Measurements from ENCODE around the gene SLC6A17.

Gene SLC6A17

DNA sequence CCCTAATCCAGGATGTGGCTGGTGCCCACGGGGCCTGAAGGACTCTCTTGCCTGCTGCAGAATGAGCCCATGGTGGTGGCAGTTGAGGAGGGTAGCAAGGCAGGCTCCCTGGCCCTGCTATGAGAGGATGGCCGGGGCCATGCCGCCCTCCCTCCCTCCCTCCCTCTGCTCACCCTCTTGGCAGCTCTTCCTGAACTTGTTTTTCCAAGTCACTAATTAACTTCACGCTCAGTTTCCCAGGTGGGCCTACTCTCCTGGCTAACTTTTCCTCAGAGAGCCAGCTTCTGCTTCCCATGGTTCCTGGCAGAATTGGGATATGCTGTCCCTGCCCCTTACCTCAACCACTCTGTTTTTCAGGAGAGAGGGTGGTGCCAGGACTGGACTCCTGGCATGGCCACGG, 70.0 kb downstream of the SLC6A17 start:
- Histone ChIP-seq H3K4me3 (ENCODE audit: low read depth, low read length) (no peak overlapping the region), H3K27ac (no peak overlapping the region), H3K36me3 (replicated peaks) (no peaks in the 10 kb centered on the region), H3K27me3 (replicated peaks) (no peaks in the 10 kb centered on the region)
- DNase-seq: no peak
- TF ChIP-seq, protein P1, sequence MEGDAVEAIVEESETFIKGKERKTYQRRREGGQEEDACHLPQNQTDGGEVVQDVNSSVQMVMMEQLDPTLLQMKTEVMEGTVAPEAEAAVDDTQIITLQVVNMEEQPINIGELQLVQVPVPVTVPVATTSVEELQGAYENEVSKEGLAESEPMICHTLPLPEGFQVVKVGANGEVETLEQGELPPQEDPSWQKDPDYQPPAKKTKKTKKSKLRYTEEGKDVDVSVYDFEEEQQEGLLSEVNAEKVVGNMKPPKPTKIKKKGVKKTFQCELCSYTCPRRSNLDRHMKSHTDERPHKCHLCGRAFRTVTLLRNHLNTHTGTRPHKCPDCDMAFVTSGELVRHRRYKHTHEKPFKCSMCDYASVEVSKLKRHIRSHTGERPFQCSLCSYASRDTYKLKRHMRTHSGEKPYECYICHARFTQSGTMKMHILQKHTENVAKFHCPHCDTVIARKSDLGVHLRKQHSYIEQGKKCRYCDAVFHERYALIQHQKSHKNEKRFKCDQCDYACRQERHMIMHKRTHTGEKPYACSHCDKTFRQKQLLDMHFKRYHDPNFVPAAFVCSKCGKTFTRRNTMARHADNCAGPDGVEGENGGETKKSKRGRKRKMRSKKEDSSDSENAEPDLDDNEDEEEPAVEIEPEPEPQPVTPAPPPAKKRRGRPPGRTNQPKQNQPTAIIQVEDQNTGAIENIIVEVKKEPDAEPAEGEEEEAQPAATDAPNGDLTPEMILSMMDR (IDR thresholded peaks at IDR 0.05; ENCODE audit: low read depth, low read length, missing control alignments): no peak
- in situ Hi-C loops (cut with HindIII; ENCODE audit: low pct_ligation_motif_present, low sequenced_read_pairs): loop anchor here (25.0 kb wide), 1 partner anchor 92 kb away; no protein-coding TSS in a partner anchor

GRCh38 chr1:110221119-110221518, 70.8 kb downstream of the SLC6A17 start:
- TF ChIP-seq, protein P1 (IDR thresholded peaks at IDR 0.05; ENCODE audit: low read depth, low read length, missing control alignments): no peak
- Histone ChIP-seq H3K27me3 (replicated peaks) (no peaks in the 10 kb centered on the region), H3K27ac (no peak overlapping the region), H3K4me3 (ENCODE audit: low read depth, low read length) (no peak overlapping the region), H3K36me3 (replicated peaks) (no peaks in the 10 kb centered on the region)
- in situ Hi-C loops (cut with HindIII; ENCODE audit: low pct_ligation_motif_present, low sequenced_read_pairs): loop anchor here (25.0 kb wide), 1 partner anchor 91 kb away; no protein-coding TSS in a partner anchor
- no peak for DNase-seq

DNA sequence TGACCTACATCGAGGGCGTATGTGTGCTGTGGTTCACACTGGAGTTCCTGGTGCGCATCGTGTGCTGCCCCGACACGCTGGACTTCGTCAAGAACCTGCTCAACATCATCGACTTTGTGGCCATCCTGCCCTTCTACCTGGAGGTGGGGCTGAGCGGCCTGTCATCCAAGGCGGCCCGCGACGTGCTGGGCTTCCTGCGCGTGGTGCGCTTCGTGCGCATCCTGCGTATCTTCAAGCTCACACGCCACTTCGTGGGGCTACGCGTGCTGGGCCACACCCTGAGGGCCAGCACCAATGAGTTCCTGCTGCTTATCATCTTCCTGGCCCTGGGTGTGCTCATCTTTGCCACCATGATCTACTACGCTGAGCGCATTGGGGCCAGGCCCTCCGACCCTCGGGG, 72.8 kb downstream of the SLC6A17 start:
- H3K4me3 ChIP-seq (ENCODE audit: low read depth, low read length): no peak overlapping the region
- in situ Hi-C loops (cut with HindIII; ENCODE audit: low pct_ligation_motif_present, low sequenced_read_pairs): loop anchor here (25.0 kb wide), 1 partner anchor 89 kb away; no protein-coding TSS in a partner anchor
- no peaks in the 10 kb centered on the region for H3K36me3 ChIP-seq (replicated peaks)
- TF ChIP-seq, protein P1 (IDR thresholded peaks at IDR 0.05; ENCODE audit: low read depth, low read length, missing control alignments): no peak
- no peak for DNase-seq
- no peak overlapping the region for H3K27ac ChIP-seq
- no peaks in the 10 kb centered on the region for H3K27me3 ChIP-seq (replicated peaks)

- H3K36me3 ChIP-seq (replicated peaks): no peaks in the 10 kb centered on the region
- no peak overlapping the region for H3K27ac ChIP-seq
- in situ Hi-C loops (cut with HindIII; ENCODE audit: low pct_ligation_motif_present, low sequenced_read_pairs): loop anchor here (25.0 kb wide), 1 partner anchor 89 kb away; no protein-coding TSS in a partner anchor
- no peaks in the 10 kb centered on the region for H3K27me3 ChIP-seq (replicated peaks)
- no peak overlapping the region for H3K4me3 ChIP-seq (ENCODE audit: low read depth, low read length)
- DNase-seq: no peak
- TF ChIP-seq, protein P1 (IDR thresholded peaks at IDR 0.05; ENCODE audit: low read depth, low read length, missing control alignments): no peak
Observed at GRCh38 chr1:110223581-110223980, 73.3 kb downstream of the SLC6A17 start.

- no peaks in the 10 kb centered on the region for H3K36me3 ChIP-seq (replicated peaks)
- TF ChIP-seq, protein P1 (IDR thresholded peaks at IDR 0.05; ENCODE audit: low read depth, low read length, missing control alignments): no peak
- DNase-seq: no peak
- no peaks in the 10 kb centered on the region for H3K27me3 ChIP-seq (replicated peaks)
- in situ Hi-C loops (cut with HindIII; ENCODE audit: low pct_ligation_motif_present, low sequenced_read_pairs): loop anchor here (25.0 kb wide), 1 partner anchor 88 kb away; no protein-coding TSS in a partner anchor
- no peak overlapping the region for H3K4me3 ChIP-seq (ENCODE audit: low read depth, low read length)
- no peak overlapping the region for H3K27ac ChIP-seq
Observed at GRCh38 chr1:110224240-110224995, 74.1 kb downstream of the SLC6A17 start.
